Testis (tissue), 2 donors: ENCODE measurements around the gene ATXN7L1.

Experiments
- POLR2A ChIP-seq: fragments of 450-650 bp; IDR thresholded peaks from one replicate; pipeline ENCODE4 v1.6.1; 2017; ENCODE audit warnings: antibody characterized with exemption, mild to moderate bottlenecking, moderate library complexity
- TF ChIP-seq, protein P1 (sequence below), 3 experiments: fragments of 450-650 bp in 2 of 3; fragments of 200-600 bp in 1 of 3; sonication (generic) in 1 of 3; IDR thresholded peaks; one replicate each; pipeline ENCODE4 v1.5.1; 2016 to 2019; ENCODE audit warnings: antibody characterized with exemption in 3 of 3, mild to moderate bottlenecking in 2 of 3, moderate library complexity in 1 of 3

DNA sequence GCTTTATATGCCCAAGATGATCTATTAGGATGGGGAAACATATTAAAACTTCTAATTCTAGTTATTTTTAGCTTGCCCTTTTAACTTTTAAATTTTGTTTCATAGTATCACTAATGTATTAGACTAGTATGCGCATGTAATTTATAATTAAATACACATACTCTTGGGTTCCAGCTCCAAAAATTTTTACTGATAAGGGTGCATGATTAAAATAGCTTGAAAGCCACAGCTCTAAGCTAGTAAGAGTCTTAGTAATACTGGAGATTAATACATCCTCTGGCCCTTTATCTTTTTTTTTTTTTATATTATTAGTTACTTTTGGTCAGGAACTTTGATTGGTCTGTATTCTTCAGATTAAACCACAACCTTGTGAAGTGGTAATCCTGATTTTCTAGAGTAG, 53.6 kb downstream of the ATXN7L1 start:
- TF ChIP-seq, protein P1, sequence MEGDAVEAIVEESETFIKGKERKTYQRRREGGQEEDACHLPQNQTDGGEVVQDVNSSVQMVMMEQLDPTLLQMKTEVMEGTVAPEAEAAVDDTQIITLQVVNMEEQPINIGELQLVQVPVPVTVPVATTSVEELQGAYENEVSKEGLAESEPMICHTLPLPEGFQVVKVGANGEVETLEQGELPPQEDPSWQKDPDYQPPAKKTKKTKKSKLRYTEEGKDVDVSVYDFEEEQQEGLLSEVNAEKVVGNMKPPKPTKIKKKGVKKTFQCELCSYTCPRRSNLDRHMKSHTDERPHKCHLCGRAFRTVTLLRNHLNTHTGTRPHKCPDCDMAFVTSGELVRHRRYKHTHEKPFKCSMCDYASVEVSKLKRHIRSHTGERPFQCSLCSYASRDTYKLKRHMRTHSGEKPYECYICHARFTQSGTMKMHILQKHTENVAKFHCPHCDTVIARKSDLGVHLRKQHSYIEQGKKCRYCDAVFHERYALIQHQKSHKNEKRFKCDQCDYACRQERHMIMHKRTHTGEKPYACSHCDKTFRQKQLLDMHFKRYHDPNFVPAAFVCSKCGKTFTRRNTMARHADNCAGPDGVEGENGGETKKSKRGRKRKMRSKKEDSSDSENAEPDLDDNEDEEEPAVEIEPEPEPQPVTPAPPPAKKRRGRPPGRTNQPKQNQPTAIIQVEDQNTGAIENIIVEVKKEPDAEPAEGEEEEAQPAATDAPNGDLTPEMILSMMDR (IDR thresholded peaks at IDR 0.05): no peak
- TF ChIP-seq POLR2A: no peak
